BLaER1 (cell line): ENCODE data around the gene ZCRB1.
"Not testable (repeated sequence)": the region's sequence is repeated elsewhere in the genome, so short reads cannot be mapped to it uniquely, and the experiment has no call there.

Source experiments
- H3K27ac ChIP-seq: shearing (Covaris generic); formaldehyde crosslinking; 2 replicates; pipeline ENCODE4 v1.8.1; 2022
- H3K27me3 ChIP-seq: shearing (Covaris generic); formaldehyde crosslinking; 2 replicates; pipeline ENCODE4 v1.8.1; 2022
- H3K36me3 ChIP-seq: shearing (Covaris generic); formaldehyde crosslinking; 2 replicates; pipeline ENCODE4 v1.8.1; 2022
- H3K4me1 ChIP-seq: shearing (Covaris generic); formaldehyde crosslinking; 2 replicates; pipeline ENCODE4 v1.8.1; 2022
- H3K4me2 ChIP-seq: shearing (Covaris generic); formaldehyde crosslinking; 2 replicates; pipeline ENCODE4 v1.8.1; 2022
- H3K4me3 ChIP-seq: shearing (Covaris generic); formaldehyde crosslinking; 2 replicates; pipeline ENCODE4 v1.8.1; 2022
- H3K9ac ChIP-seq: shearing (Covaris generic); formaldehyde crosslinking; 2 replicates; pipeline ENCODE4 v1.8.1; 2022
- H3K9me3 ChIP-seq: shearing (Covaris generic); formaldehyde crosslinking; 2 replicates; pipeline ENCODE4 v1.8.1; 2022
- H4K20me1 ChIP-seq: shearing (Covaris generic); formaldehyde crosslinking; 2 replicates; pipeline ENCODE4 v1.8.1; 2022
- Cebpa-rat ChIP-seq: shearing (Covaris generic); IDR thresholded peaks from 2 replicates; pipeline ENCODE4 v1.8.1; 2022

Gene ZCRB1

DNA sequence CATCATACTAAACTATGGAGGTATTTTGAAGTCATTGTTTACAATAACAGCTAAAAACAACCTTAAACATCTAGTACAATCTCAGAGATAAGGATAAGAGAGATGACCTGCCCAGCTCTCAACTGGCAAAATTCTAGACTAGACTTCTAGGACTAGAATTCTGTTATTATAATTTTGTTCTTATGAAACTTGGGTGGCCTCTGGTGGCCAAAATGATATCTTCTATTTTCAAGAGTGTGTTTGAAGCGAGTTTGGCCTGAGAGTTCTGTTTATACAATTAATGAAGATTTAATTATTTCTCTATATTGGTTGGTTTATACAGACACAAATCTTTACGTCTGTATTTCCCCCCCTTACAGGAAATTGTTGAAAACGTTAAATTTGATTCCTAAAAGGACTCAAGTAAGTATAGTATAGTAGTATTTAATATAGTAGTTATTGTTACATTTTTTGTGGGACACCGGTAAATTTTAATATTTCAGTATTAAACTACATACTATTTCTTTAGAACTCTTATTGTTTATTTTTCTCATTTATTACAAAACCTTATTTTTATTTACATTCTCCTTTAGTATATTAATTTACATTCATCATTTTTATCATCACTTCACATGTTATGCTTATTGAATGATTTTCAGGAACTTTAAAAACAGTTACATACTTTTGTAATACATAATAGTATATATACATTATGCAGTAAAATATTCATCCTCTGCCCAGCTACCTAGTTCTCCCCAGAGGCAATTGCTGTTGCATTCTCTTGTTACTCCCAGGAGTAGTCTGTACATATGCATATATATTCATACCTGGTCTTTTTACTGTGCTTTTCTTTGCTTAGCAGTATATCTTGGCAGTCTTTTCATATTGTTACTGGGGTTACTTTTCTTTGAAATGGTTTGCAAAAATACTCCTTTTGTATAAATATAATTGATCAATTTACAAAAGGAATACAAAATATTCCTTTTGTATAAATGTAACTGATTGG is 6.7 kb upstream of the ZCRB1 start:
- TF ChIP-seq Cebpa-rat = no peak
- Histone ChIP-seq H3K36me3 (peaks cover 25% of the 10 kb centered on the region), H3K4me2 (no peak overlapping the region), H4K20me1 (peaks cover 95% of the 10 kb centered on the region), H3K27me3 (no peaks in the 10 kb centered on the region), H3K27ac (no peak overlapping the region), H3K4me3 (no peak overlapping the region), H3K9me3 (no peaks in the 10 kb centered on the region), H3K4me1 (peaks cover 28% of the 10 kb centered on the region), H3K9ac (no peak overlapping the region)

DNA sequence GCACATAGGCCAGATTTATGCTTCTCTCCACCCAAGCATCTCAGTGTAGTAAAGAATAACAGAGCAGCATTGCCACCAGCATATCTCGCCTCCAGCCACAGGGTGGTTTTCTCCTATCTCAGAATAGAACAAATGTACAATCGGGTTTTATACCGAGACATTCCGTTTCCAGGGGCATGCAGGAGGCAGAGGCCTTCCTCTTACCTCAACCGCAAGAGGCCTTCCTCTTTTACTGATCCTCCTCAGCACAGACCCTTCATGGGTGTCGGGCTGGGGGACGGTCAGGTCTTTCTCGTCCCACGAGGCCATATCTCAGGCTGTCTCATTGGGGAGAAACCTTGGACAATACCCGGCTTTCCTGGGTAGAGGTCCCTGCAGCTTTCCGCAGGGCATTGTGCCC is 4.2 kb upstream of the ZCRB1 start:
- not testable (repeated sequence) for H3K4me2 ChIP-seq, H3K9me3 ChIP-seq, H3K27me3 ChIP-seq, H3K27ac ChIP-seq, H3K9ac ChIP-seq, H3K4me3 ChIP-seq
- H4K20me1 ChIP-seq = peaks cover 87% of the 10 kb centered on the region
- H3K4me1 ChIP-seq = peaks cover 35% of the 10 kb centered on the region
- peaks cover 10% of the 10 kb centered on the region; the same call in 1 of the 2 replicates for H3K36me3 ChIP-seq

DNA sequence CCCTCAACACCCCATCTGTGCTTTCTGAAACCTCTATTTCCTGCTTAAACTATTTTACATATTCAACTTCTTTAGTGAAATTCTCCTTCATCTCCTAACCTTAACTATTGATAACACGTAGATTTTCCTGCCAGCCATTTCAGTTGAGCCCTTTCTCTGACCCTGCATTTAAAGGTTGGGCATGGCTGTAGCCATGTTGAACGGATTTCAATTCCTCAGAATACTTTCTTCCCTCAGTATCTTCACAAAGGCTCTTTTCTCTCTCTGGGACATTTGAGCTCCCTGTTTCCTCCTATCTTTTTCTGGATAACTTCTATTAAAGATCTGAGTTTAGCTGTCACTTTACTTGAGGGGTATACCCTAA is 1.3 kb upstream of the ZCRB1 start:
- Histone ChIP-seq H3K9me3 (no peaks in the 10 kb centered on the region), H3K4me3 (peak overlapping the region; percentile 85), H4K20me1 (peaks cover 58% of the 10 kb centered on the region), H3K4me2 (peak overlapping the region; percentile 94), H3K9ac (peak overlapping the region; percentile 85; the same call in 1 of the 2 replicates), H3K27ac (no peak overlapping the region), H3K27me3 (no peaks in the 10 kb centered on the region), H3K4me1 (peaks cover 33% of the 10 kb centered on the region), H3K36me3 (peaks cover 10% of the 10 kb centered on the region; the same call in 1 of the 2 replicates)
- TF ChIP-seq Cebpa-rat = no peak

DNA sequence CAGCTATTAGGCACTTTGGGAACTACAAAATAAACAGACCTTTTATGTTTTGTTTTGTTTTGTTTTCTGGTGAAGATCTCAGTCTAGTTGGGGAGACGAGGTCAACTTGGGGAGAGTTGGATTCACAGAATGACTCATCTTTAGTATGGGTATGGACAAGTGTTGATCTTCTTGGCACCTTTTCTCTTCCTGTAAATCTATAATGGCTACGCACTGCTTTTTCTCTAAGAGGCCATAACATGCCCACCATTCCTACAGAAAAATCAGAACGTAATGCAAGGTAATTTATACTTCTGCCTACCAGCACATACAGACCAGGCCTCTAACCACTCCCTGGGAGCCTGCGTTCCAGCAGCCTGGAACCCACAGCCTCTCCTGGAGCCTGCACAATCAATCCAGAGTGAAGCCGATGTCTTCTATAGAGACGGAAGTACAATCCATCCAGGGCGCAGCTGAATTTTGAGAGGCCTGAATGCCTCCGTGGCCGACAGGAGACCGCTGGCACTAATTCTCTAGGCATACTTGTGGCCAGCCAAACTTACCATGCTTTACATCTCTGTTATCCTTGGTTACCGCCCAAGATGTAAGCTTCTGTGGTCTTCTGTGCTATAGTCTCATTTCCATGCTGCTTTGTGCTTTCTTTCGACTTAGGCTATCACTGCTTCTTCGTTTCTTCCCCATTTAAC is 790 bp upstream of the ZCRB1 start:
- H3K4me1 ChIP-seq = peaks cover 33% of the 10 kb centered on the region
- no peak for TF ChIP-seq Cebpa-rat
- H3K9ac ChIP-seq = peak overlapping the region; percentile 85
- H3K36me3 ChIP-seq = peaks cover 10% of the 10 kb centered on the region; the same call in 1 of the 2 replicates
- peaks cover 53% of the 10 kb centered on the region for H4K20me1 ChIP-seq
- H3K27me3 ChIP-seq = no peaks in the 10 kb centered on the region
- peak overlapping the region; percentile 94 for H3K4me2 ChIP-seq
- no peaks in the 10 kb centered on the region for H3K9me3 ChIP-seq
- H3K27ac ChIP-seq = peak overlapping the region; percentile 85
- peak overlapping the region; percentile 85 for H3K4me3 ChIP-seq

DNA sequence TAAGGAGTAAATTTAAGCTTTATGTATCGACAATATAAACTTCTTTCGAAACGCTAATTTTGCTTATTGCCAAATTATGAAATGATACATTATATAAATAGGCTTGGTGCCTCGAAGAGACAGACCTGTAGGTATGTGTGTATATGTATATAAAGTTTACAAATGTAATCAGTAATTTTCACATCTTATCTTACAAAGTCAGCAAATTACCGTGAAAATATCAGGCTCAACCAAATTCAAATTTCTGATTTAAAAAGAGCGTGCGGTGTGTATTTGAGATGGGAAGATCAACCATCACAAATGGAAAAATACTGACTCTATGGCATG is 605 bp downstream of the ZCRB1 start:
- Histone ChIP-seq H3K4me2 (peak overlapping the region; percentile 94), H4K20me1 (peaks cover 39% of the 10 kb centered on the region), H3K9ac (peak overlapping the region; percentile 85), H3K4me1 (peaks cover 33% of the 10 kb centered on the region), H3K36me3 (peaks cover 15% of the 10 kb centered on the region), H3K27ac (peak overlapping the region; percentile 85), H3K27me3 (no peaks in the 10 kb centered on the region), H3K9me3 (no peaks in the 10 kb centered on the region), H3K4me3 (peak overlapping the region; percentile 85)
- TF ChIP-seq Cebpa-rat = no peak

DNA sequence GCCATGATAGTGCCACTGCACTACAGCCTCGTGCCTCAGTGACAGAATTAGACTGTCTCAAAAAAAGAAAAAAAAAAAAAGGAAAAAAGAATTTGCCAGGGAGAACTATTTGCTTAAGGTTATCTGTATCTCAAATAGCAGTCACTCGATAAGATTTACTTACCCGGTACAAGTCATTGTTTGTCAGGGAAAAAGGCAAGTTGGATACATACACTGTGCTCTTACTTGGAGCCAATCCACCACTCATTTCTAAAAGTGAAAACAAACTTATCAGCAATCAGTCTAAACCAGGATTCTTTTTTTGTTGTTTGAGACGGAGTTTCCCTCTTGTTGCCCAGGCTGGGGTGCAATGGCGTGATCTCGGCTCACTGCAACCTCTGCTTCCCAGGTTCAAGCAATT is 2.0 kb downstream of the ZCRB1 start:
- no peaks in the 10 kb centered on the region for H3K9me3 ChIP-seq
- peaks cover 33% of the 10 kb centered on the region for H3K4me1 ChIP-seq
- no peaks in the 10 kb centered on the region for H3K27me3 ChIP-seq
- H3K36me3 ChIP-seq = peaks cover 9% of the 10 kb centered on the region; the same call in 1 of the 2 replicates
- TF ChIP-seq Cebpa-rat = no peak
- no peak overlapping the region for H3K4me2 ChIP-seq
- H3K4me3 ChIP-seq = no peak overlapping the region
- H3K9ac ChIP-seq = no peak overlapping the region
- no peak overlapping the region for H3K27ac ChIP-seq
- peaks cover 24% of the 10 kb centered on the region for H4K20me1 ChIP-seq

GRCh38 chr12:42322567-42322966 is 3.3 kb downstream of the ZCRB1 start:
- peaks cover 12% of the 10 kb centered on the region for H4K20me1 ChIP-seq
- no peak for TF ChIP-seq Cebpa-rat
- H3K4me3 ChIP-seq = no peak overlapping the region
- H3K4me1 ChIP-seq = peaks cover 20% of the 10 kb centered on the region
- H3K27me3 ChIP-seq = no peaks in the 10 kb centered on the region
- no peak overlapping the region for H3K4me2 ChIP-seq
- peaks cover 9% of the 10 kb centered on the region; the same call in 1 of the 2 replicates for H3K36me3 ChIP-seq
- H3K9me3 ChIP-seq = no peaks in the 10 kb centered on the region
- no peak overlapping the region for H3K27ac ChIP-seq
- H3K9ac ChIP-seq = no peak overlapping the region

GRCh38 chr12:42320796-42321195 is 5.1 kb downstream of the ZCRB1 start:
- H4K20me1 ChIP-seq = no peaks in the 10 kb centered on the region
- H3K4me3 ChIP-seq = no peak overlapping the region
- H3K9me3 ChIP-seq = no peaks in the 10 kb centered on the region
- peaks cover 23% of the 10 kb centered on the region for H3K36me3 ChIP-seq
- H3K27ac ChIP-seq = no peak overlapping the region
- peaks cover 9% of the 10 kb centered on the region for H3K4me1 ChIP-seq
- TF ChIP-seq Cebpa-rat = no peak
- H3K4me2 ChIP-seq = no peak overlapping the region
- H3K9ac ChIP-seq = no peak overlapping the region
- no peaks in the 10 kb centered on the region for H3K27me3 ChIP-seq

DNA sequence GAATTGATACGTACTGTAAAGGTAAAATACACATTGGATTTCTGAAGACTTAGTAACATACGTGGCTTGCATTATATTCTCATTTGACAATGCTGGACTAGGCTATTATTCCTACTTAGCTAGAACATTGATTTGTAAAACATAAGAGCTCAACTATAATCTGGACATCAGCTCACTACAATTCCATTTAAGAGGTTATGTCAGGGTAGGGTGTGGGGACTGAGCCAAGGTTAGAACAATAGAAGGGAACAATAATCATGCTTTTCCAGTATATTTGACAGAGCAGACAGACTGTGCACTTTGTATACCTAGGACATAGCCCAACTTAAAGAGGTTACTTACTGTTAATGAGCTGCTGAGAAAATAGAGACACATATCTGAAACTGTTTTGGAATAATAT is 10.8 kb downstream of the ZCRB1 start:
- H3K4me2 ChIP-seq = no peak overlapping the region
- TF ChIP-seq Cebpa-rat = no peak
- H4K20me1 ChIP-seq = no peaks in the 10 kb centered on the region
- H3K9ac ChIP-seq = no peak overlapping the region
- H3K4me1 ChIP-seq = no peaks in the 10 kb centered on the region
- H3K36me3 ChIP-seq = peaks cover 49% of the 10 kb centered on the region
- H3K9me3 ChIP-seq = no peaks in the 10 kb centered on the region
- H3K27me3 ChIP-seq = no peaks in the 10 kb centered on the region
- H3K27ac ChIP-seq = no peak overlapping the region
- no peak overlapping the region for H3K4me3 ChIP-seq

- no peak overlapping the region for H3K4me2 ChIP-seq
- H4K20me1 ChIP-seq = no peaks in the 10 kb centered on the region
- TF ChIP-seq Cebpa-rat = no peak
- H3K4me1 ChIP-seq = no peaks in the 10 kb centered on the region
- H3K27ac ChIP-seq = no peak overlapping the region
- no peaks in the 10 kb centered on the region for H3K27me3 ChIP-seq
- no peak overlapping the region for H3K4me3 ChIP-seq
- H3K9ac ChIP-seq = no peak overlapping the region
- peaks cover 30% of the 10 kb centered on the region for H3K36me3 ChIP-seq
- no peaks in the 10 kb centered on the region for H3K9me3 ChIP-seq
These were observed 15.9 kb downstream of the ZCRB1 start for GRCh38 chr12:42309996-42310395.
